ENCODE measurements around the gene ATP5PD.

Gene ATP5PD

DNA sequence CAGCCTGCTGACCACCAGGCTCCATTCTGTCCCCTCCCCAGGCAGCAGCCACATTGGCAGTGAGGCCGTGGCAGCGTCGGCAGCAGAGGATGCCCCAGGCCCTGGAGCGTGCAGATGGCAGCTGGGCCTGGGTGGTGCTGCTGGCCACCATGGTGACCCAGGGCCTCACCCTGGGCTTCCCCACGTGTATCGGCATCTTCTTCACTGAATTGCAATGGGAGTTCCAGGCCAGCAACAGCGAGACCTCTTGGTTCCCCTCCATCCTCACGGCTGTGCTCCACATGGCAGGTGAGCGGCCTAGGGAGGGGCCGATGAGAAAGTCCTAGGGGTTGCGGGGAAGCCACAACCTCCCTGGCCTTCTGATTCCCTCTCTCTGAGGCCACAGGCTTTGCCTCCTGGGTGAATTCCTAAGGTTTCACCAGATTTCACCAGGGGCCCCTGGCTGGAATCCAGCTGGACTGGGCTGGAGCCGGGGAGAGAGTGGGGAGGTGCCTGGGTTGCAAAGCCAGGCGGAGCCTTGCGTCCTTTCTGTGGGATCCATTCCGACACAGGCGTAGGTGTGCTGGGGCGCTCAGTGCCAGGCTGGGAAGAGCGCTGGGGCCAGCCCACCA lies 46.9 kb upstream of the ATP5PD start:
- Histone ChIP-seq H3K4me1 (ENCODE audit: insufficient read depth, low read length, severe bottlenecking) (no peaks in the 10 kb centered on the region), H3K9ac (ENCODE audit: low read length) (no peak overlapping the region), H3K36me3 (ENCODE audit: insufficient read depth, low read length) (no peaks in the 10 kb centered on the region), H3K4me2 (ENCODE audit: low read length) (no peak overlapping the region), H2AFZ (ENCODE audit: low read length) (no peak overlapping the region), H3K4me3 (ENCODE audit: low read depth, low read length, poor library complexity, severe bottlenecking) (no peak overlapping the region), H3K27me3 (ENCODE audit: insufficient read depth, low read length) (peaks cover 7% of the 10 kb centered on the region; the same call in 1 of the 2 replicates), H3K9me2 (ENCODE audit: low read depth, low read length) (no peaks in the 10 kb centered on the region), H4K20me1 (ENCODE audit: insufficient read depth, low read length) (no peaks in the 10 kb centered on the region), H3K79me2 (ENCODE audit: insufficient read depth, low read length) (no peaks in the 10 kb centered on the region), H3F3A (ENCODE audit: insufficient read depth, low read length) (no peaks in the 10 kb centered on the region), H3K9me3 (ENCODE audit: low read length) (no peaks in the 10 kb centered on the region), H3K27ac (ENCODE audit: low read depth, low read length, poor library complexity, severe bottlenecking) (no peak overlapping the region)
- TF ChIP-seq, protein P1, sequence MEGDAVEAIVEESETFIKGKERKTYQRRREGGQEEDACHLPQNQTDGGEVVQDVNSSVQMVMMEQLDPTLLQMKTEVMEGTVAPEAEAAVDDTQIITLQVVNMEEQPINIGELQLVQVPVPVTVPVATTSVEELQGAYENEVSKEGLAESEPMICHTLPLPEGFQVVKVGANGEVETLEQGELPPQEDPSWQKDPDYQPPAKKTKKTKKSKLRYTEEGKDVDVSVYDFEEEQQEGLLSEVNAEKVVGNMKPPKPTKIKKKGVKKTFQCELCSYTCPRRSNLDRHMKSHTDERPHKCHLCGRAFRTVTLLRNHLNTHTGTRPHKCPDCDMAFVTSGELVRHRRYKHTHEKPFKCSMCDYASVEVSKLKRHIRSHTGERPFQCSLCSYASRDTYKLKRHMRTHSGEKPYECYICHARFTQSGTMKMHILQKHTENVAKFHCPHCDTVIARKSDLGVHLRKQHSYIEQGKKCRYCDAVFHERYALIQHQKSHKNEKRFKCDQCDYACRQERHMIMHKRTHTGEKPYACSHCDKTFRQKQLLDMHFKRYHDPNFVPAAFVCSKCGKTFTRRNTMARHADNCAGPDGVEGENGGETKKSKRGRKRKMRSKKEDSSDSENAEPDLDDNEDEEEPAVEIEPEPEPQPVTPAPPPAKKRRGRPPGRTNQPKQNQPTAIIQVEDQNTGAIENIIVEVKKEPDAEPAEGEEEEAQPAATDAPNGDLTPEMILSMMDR (IDR thresholded peaks at IDR 0.05; ENCODE audit: low read length): no peak
- TF ChIP-seq EZH2 (IDR thresholded peaks at IDR 0.05; ENCODE audit: borderline replicate concordance, low read length): no peak

DNA sequence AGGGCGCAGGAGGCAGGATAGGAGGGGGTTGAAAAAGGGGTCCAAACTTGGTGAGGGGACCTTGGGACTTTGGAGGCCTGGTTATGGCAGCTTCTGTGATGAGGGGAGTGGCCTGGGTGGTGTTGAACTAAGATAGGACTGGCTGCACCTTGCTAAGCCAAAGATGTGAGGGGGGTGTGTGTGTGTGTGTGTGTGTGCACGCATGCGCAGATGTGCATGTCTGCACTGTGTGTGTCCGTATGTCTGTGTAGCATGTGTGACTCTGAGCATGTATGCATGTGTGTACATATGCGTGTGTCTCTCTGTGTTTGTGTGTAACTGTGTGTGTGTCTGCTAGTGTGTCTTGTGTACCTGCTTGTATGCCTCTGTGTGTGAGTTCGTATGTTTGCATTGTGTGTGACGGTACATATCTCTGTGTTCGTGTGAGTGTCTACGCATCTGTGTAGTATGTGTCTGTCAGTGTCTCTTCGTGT lies 45.1 kb upstream of the ATP5PD start:
- Histone ChIP-seq H2AFZ (ENCODE audit: low read length) (no peak overlapping the region), H3K9me3 (ENCODE audit: low read length) (no peaks in the 10 kb centered on the region), H4K20me1 (ENCODE audit: insufficient read depth, low read length) (no peaks in the 10 kb centered on the region), H3K4me2 (ENCODE audit: low read length) (no peak overlapping the region), H3F3A (ENCODE audit: insufficient read depth, low read length) (no peaks in the 10 kb centered on the region), H3K4me3 (ENCODE audit: low read depth, low read length, poor library complexity, severe bottlenecking) (no peak overlapping the region), H3K9ac (ENCODE audit: low read length) (no peak overlapping the region), H3K9me2 (ENCODE audit: low read depth, low read length) (no peaks in the 10 kb centered on the region), H3K27ac (ENCODE audit: low read depth, low read length, poor library complexity, severe bottlenecking) (no peak overlapping the region), H3K27me3 (ENCODE audit: insufficient read depth, low read length) (peaks cover 14% of the 10 kb centered on the region; the same call in 1 of the 2 replicates), H3K79me2 (ENCODE audit: insufficient read depth, low read length) (no peaks in the 10 kb centered on the region), H3K36me3 (ENCODE audit: insufficient read depth, low read length) (no peaks in the 10 kb centered on the region), H3K4me1 (ENCODE audit: insufficient read depth, low read length, severe bottlenecking) (no peaks in the 10 kb centered on the region)
- no peak for TF ChIP-seq EZH2 (IDR thresholded peaks at IDR 0.05; ENCODE audit: borderline replicate concordance, low read length)
- TF ChIP-seq, protein P1 (IDR thresholded peaks at IDR 0.05; ENCODE audit: low read length): no peak

DNA sequence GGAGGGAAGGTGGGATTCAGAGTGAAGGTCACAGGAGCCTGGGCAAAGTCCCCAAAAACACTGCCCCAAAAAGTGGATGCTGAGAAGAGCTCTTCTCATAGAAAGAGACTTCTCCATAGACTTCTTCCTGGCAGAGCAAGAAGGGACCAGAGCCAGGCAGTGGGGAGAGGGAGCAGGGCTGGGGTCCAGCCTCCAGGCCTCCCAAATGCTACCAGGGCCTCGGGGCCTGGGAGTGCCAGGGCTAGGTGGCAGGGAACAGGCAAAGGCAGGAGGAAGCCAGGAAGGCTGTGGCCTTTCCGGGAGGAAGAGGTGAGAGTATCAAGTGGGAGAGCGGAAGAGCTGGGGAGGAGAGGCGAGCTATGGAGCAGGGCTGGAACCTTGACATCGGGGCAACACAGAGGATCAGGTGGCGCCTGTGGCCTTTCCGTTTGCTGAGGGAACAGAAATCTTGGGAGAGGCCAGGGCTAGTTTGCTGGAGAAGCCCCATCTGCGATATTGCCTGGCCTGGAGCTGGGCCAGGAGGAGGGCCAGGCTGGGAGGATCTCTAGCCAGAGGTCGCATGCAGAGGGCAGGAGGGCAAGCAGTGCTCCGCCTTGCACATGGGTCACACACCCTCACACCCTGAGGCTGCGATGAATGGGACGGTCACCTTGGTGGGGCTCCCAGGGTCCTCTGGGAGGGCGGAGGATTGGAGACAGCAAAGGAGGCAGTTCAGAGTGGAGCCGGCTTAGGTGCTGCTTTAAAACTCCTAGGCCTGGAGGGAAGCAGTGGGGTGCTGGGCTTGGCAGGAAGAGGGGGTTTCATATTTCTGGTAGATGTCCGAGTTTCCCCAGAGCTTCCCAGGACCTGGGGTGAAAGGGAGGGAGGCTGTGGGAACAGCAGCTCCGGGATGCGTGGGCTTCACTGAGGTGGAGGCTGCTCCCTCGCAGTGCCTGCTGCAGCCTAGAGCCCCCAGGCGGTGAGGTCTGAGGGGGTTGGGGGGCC lies 44.4 kb upstream of the ATP5PD start:
- Histone ChIP-seq H3F3A (ENCODE audit: insufficient read depth, low read length) (no peaks in the 10 kb centered on the region), H3K9me2 (ENCODE audit: low read depth, low read length) (no peaks in the 10 kb centered on the region), H3K4me3 (ENCODE audit: low read depth, low read length, poor library complexity, severe bottlenecking) (no peak overlapping the region), H3K27me3 (ENCODE audit: insufficient read depth, low read length) (peaks cover 14% of the 10 kb centered on the region; the same call in 1 of the 2 replicates), H3K4me1 (ENCODE audit: insufficient read depth, low read length, severe bottlenecking) (no peaks in the 10 kb centered on the region), H3K4me2 (ENCODE audit: low read length) (no peak overlapping the region), H3K9me3 (ENCODE audit: low read length) (no peaks in the 10 kb centered on the region), H2AFZ (ENCODE audit: low read length) (no peak overlapping the region), H3K9ac (ENCODE audit: low read length) (no peak overlapping the region), H3K27ac (ENCODE audit: low read depth, low read length, poor library complexity, severe bottlenecking) (no peak overlapping the region), H3K79me2 (ENCODE audit: insufficient read depth, low read length) (no peaks in the 10 kb centered on the region), H3K36me3 (ENCODE audit: insufficient read depth, low read length) (no peaks in the 10 kb centered on the region), H4K20me1 (ENCODE audit: insufficient read depth, low read length) (no peaks in the 10 kb centered on the region)
- TF ChIP-seq EZH2 (IDR thresholded peaks at IDR 0.05; ENCODE audit: borderline replicate concordance, low read length): no peak
- TF ChIP-seq, protein P1 (IDR thresholded peaks at IDR 0.05; ENCODE audit: low read length): no peak

All from OCI-LY1 (cell line).